Liver (tissue), 3 donors: ENCODE data around the gene F9.

Source experiments
- ATF3 ChIP-seq: IDR thresholded peaks from 2 replicates; pipeline ENCODE4 v1.6.1; 2016; ENCODE audit warnings: antibody characterized with exemption
- CTCF ChIP-seq: fragments of 150-350 bp; IDR thresholded peaks from 2 replicates; pipeline ENCODE4 v1.5.1; 2017; ENCODE audit warnings: improper control_type of control experiment, low read depth, low read length; ENCODE audit not compliant: missing input control
- EGR1 ChIP-seq, 2 donors: IDR thresholded peaks; 2 replicates each; pipeline ENCODE4 v1.6.1; 2016 to 2018; ENCODE audit warnings: antibody characterized with exemption in 2 of 2, low read depth in 2 of 2
- FOXA1 ChIP-seq: IDR thresholded peaks from 2 replicates; pipeline ENCODE4 v1.6.1; 2016; ENCODE audit warnings: antibody characterized with exemption
- GABPA ChIP-seq, 2 donors: IDR thresholded peaks in 1 of 2; conservative IDR thresholded peaks in 1 of 2; 2 replicates each; pipeline ENCODE4 v1.6.1; 2016; ENCODE audit warnings: antibody characterized with exemption in 2 of 2, mild to moderate bottlenecking in 1 of 2, moderate library complexity in 1 of 2
- JUND ChIP-seq, 2 donors: IDR thresholded peaks; 2 replicates each; pipeline ENCODE4 v1.6.1; 2016; ENCODE audit warnings: antibody characterized with exemption in 2 of 2
- MAX ChIP-seq: IDR thresholded peaks from 2 replicates; pipeline ENCODE4 v1.6.1; 2016; ENCODE audit warnings: antibody characterized with exemption
- RAD21 ChIP-seq, 2 donors: IDR thresholded peaks; 2 replicates each; pipeline ENCODE4 v1.6.1; 2016; ENCODE audit warnings: antibody characterized with exemption in 2 of 2, mild to moderate bottlenecking in 2 of 2
- SP1 ChIP-seq: IDR thresholded peaks from 2 replicates; pipeline ENCODE4 v1.6.1; 2018; ENCODE audit warnings: antibody characterized with exemption, mild to moderate bottlenecking
- TAF1 ChIP-seq: conservative IDR thresholded peaks from 2 replicates; pipeline ENCODE4 v1.6.1; 2016; ENCODE audit warnings: antibody characterized with exemption, mild to moderate bottlenecking
- YY1 ChIP-seq: IDR thresholded peaks from 2 replicates; pipeline ENCODE4 v1.6.1; 2016; ENCODE audit warnings: antibody characterized with exemption, mild to moderate bottlenecking
- ZBTB33 ChIP-seq: IDR thresholded peaks from 2 replicates; pipeline ENCODE4 v1.6.1; 2016; ENCODE audit warnings: antibody characterized with exemption
- donor health status: healthy.
- donor health status: healthy.

- no peak for TF ChIP-seq CTCF
- no peak for TF ChIP-seq ATF3
- no peak for TF ChIP-seq EGR1 (IDR thresholded peaks at IDR 0.05; ENCODE audit: low read depth in 2 of 2)
- TF ChIP-seq TAF1, result no peak
- TF ChIP-seq MAX, result no peak
- TF ChIP-seq SP1, result no peak
- no peak for TF ChIP-seq RAD21 (IDR thresholded peaks at IDR 0.05)
- no peak for TF ChIP-seq JUND (IDR thresholded peaks at IDR 0.05)
- TF ChIP-seq ZBTB33, result no peak
- no peak for TF ChIP-seq GABPA (IDR thresholded peaks at IDR 0.05 in 1 of 2, conservative IDR thresholded peaks at IDR 0.05 in 1 of 2)
- TF ChIP-seq YY1, result no peak
- no peak for TF ChIP-seq FOXA1
These were observed 50.5 kb downstream of the F9 start for GRCh38 chrX:139581068-139581467.
